ENCODE results near the gene PIGO.

PIGO gene

GRCh38 chr9:35070823-35071813, 25.3 kb downstream of the PIGO start:
- no peak for DNase-seq

GRCh38 chr9:35069020-35069419, 27.4 kb downstream of the PIGO start:
- DNase-seq, result no peak

- no peak for DNase-seq
These were observed 29.3 kb downstream of the PIGO start for GRCh38 chr9:35067056-35067455.

- no peak for DNase-seq
These were observed 35.7 kb downstream of the PIGO start for GRCh38 chr9:35060548-35061207.

- no peak for DNase-seq
These were observed 37.0 kb downstream of the PIGO start for GRCh38 chr9:35059438-35059837.

- DNase-seq, result no peak
These were observed 39.1 kb downstream of the PIGO start for GRCh38 chr9:35057271-35057620.

GRCh38 chr9:35056571-35057270, 39.7 kb downstream of the PIGO start:
- no peak for DNase-seq

GRCh38 chr9:35054871-35055644, 41.3 kb downstream of the PIGO start:
- DNase-seq, result no peak

- no peak for DNase-seq
These were observed 42.1 kb downstream of the PIGO start for GRCh38 chr9:35054185-35054835.

- DNase-seq, result peak; percentile 47
These were observed 45.1 kb downstream of the PIGO start for GRCh38 chr9:35051069-35051967.

- no peak for DNase-seq
These were observed 47.9 kb downstream of the PIGO start for GRCh38 chr9:35048511-35048910.

- DNase-seq, result no peak
These were observed 52.3 kb downstream of the PIGO start for GRCh38 chr9:35044071-35044470.

GRCh38 chr9:35042891-35043545, 53.4 kb downstream of the PIGO start:
- DNase-seq, result no peak

- DNase-seq, result no peak
These were observed 54.2 kb downstream of the PIGO start for GRCh38 chr9:35042081-35042604.
